Inflammatory macrophage treated with lipopolysaccharide for 4 hours (primary cell): ENCODE measurements around the gene BBC3.
"Not testable (repeated sequence)": the region's sequence is repeated elsewhere in the genome, so short reads cannot be mapped to it uniquely, and the experiment has no call there.

Experiments
- DNase-seq: peaks from one replicate; pipeline ENCODE4 v3.0.0-alpha.2; 2020

BBC3 gene

DNA sequence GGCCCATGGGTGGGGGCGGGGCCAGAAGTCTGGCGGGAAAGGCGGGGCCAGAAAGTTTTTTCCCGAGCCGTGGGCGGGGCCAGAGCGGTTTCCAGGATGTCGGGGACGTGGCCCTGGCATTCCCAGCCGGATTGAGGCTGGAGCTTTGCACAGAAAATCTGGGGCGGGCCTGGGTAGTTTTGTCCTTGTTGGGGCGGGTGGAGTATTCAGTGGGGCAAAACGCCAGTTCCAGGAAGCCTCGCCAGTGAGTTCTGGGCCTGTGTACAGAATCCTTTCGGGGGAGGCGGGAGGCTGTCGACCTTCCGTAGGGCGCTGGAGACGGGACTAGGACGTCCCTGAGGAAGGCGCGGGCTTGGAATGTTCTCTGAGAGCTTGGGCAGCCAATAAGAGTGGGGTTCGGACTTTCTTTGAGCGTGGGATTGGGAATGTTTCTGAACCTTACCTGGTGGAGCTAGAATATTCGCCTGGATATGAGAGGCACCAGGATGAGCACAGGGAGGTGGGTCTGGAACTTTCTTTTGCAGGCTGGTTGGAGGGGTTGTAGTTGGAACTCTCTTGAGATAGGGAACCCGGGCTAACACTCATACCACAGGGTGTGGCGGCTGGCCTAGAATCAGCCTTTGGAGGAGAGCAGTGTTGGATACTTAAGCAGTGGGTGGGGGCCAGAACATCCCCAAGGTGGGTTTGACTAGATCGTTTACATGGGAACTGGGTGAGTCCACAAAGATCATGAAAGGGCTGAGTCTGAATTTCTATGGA is 26.6 kb upstream of the BBC3 start:
- DNase-seq, result no peak

- peak; percentile 100 for DNase-seq
Measured at GRCh38 chr19:47256693-47257410, 25.9 kb upstream of the BBC3 start.

GRCh38 chr19:47255879-47256692 is 25.1 kb upstream of the BBC3 start, which contains the start of gene CCDC9:
Gene CCDC9 (plus strand): TSS chr19:47256525. CDS start chr19:47258401, 1,876 bp downstream.
- peak; percentile 96 for DNase-seq

GRCh38 chr19:47253970-47254369 is 23.0 kb upstream of the BBC3 start:
- DNase-seq, result no peak

DNA sequence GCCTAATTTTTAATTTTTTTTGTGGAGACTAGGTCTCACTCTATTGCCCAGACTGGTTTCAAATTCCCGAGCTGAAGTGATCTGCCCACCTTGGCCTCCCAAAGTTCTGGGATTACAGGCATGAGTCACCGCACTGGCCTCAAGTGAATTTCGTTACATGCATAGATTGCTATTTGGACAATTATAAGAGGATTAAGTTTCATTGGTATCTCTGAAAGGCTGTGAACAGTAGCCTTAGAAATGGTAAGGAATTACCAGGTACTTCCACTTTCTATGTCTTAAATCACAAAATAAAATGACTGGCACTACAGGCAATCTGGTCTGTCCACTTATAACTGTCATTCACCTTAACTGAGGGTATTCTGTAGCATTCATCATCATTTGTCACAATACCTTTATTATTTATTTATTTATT is 22.5 kb upstream of the BBC3 start:
- no peak for DNase-seq

DNA sequence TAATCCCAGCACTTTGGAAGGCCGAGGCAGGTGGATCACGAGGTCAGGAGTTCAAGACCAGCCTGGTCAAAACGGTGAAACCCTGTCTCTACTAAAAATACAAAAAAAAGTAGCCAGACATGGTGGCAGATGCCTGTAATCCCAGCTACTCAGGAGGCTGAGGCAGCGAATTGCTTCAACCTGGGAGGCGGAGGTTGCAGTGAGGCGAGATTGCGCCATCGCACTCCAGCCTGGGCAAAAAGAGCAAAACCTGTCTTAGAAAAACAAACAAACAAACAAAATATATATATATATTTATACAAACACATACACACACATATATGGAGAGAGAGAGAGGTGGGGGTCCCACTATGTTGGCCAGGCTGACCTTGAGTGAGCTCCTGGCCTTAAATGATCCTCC is 22.0 kb upstream of the BBC3 start:
- DNase-seq, result not testable (repeated sequence)

GRCh38 chr19:47247308-47247990 is 16.4 kb upstream of the BBC3 start:
- peak; percentile 71 for DNase-seq

DNA sequence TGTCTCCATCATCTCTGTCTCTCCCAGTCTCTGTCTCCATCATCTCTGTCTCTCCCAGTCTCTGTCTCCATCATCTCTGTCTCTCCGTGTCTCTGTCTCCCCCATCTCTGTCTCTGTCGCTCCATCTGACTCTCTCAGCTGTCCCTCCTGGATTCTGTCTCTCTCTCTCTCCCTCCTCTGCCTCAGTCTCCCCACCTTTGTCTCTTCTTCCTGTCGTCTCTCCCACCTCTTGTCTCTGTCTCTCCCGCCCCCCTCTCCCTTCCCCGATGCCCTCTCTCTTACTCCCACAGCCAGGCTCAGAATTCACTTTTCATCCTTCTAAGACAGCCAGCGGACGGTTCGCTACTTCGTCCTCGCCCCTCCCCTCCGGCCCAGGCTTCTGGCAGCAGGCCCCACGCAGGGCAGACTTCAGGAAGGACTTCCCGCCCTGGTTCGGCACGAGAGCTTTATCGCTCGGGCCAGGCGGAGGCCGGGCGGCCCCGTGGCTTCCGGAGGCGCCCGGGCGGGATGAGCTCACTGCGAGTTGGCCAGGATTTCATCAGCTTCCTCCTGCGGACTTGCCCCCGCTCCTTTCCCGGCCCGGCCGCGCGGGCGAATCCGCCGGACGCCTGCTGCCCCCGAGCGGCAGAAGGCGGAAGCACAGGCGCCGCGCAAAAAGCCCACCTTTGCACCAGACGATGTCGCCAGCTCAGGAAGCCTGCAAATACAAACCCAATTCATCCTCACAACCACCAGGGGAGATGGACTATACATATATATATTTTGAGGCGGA is 13.0 kb upstream of the BBC3 start:
- peak; percentile 97 for DNase-seq

GRCh38 chr19:47243364-47243775 is 12.4 kb upstream of the BBC3 start:
- no peak for DNase-seq

DNA sequence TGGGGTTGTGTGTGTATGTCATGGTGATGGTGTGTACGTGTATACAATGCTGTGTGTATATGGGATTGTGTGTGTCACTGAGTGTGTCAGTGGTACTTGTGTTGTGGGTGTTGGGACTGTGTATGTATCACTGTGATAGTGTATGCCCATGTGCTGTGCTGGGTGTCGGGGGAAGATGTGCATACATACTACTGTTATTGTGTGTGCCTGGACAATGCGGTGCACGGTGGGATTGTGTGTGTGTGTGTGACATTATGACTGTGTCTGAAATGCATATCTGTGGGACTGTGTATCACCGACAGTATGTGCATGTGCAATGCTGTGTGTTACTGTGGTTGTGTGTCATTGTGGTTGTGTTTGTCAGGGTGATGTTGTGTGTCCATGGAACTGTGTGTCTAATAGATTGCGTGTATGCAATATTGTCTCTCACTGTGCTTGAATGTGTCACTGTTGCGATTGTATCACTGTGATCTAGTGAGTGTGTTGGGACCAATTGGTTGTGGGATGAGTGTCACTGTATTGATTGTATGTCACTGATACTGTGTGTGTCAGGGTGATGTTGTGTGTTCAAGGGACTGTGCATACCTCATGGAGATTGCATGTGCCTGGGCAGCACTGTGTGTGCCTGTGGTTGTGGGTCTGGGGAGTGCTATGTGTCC is 11.0 kb upstream of the BBC3 start:
- no peak for DNase-seq

DNA sequence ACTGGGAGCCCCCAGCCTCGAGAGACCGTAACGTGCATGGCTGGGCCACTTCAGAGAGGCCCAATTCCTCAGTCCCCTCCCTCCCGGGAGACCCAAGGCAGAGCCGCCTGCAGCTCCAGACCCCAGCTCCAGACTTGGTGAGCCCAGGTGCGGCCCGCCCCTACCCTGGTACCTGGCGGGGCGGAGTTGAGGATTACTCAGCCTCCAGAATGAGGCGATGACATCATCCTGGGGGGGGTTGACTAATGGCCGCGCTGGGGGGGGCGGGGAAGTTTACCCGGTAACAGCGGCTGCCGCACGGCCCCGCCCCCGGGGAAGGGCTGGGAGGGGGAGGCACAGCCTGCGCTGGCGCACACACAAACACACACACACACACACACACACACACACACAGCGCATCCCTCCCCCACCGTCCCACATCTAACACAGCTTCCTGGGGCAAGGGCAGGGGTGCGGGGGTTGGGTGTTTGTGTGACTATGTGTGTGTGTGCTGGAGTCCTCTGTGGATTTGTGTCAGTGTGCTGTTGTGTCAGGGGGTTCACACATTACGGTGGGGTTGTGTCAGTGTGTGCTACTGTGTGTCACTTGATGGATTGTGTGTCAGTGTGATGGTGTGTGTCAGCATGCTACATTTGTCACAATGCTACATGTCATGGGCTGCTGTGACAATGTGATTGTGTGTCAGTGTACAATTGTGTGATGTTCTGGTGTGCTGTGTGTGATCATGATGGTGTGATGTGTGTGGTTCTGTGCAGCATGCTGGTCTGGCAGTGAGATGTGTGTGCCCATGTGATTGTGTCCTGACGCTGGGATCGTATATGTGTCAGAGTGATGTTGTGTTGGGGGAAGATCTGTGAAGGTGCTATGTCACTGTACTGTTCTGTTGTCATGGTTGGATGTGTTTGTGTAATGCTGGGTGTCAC is 10.3 kb upstream of the BBC3 start:
- peak; percentile 56 for DNase-seq

DNA sequence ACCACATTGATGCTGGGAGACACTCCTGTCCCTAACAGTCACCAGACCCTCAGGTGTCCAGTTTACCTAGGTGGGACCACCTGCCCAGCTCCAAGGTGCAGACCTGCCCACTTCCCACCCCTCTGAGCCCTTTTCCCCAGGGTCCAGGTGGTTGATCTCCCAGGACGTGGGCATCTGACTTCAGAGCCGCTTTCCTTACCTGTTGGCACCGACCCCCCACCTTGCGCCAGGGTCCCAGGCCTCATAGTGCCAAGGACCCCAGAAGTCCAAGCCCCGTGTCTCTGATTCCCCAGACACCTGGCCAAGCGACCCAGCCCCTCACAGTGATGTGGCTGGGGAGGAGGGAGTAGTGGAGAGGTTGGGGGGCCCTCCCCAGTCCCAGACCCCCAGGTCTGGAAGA is 9.6 kb upstream of the BBC3 start:
- DNase-seq, result no peak

GRCh38 chr19:47239610-47240296 is 8.8 kb upstream of the BBC3 start:
- no peak for DNase-seq

GRCh38 chr19:47239152-47239551 is 8.2 kb upstream of the BBC3 start:
- DNase-seq, result no peak

DNA sequence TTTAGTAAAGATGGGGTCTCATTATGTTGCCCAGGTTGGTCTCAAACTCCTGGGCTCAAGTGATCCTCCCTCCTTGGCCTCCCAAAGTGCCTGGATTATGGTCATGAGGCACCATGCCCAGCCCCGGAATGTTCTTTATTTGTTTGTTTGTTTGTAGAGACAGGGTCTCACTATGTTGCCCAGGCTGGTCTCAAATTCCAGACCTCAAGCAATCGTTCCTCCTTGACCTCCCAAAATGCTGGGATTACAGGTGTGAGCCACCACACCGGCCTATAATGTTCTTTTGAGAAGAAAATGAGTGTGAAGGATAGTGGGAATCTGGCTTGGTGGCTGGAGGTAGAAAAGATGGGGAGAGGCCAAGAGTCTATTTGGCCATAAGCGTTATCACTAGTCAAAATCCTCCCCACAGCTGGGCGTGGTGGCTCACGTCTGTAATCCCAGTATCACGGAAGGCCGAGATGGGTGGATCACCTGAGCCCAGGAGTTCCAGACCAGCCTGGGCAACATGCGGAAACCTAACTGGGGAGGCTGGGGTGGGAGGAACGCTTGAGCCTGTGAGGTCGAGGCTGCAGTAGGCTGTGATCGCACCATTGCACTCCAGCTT is 5.2 kb upstream of the BBC3 start:
- DNase-seq, result no peak

GRCh38 chr19:47232422-47233211 is 1.6 kb upstream of the BBC3 start:
- DNase-seq, result peak; percentile 86

- peak; percentile 86 for DNase-seq
Measured at GRCh38 chr19:47231215-47232054, 436 bp upstream of the BBC3 start.
